GM12878 (cell line): ENCODE measurements around the gene PRPF31. TPM values are rescaled to one million over a fixed set of nuclear protein-coding genes. Genes with fewer than 3 reads are reported as not detected.

Experiments
- BCL11A ChIP-seq: IDR thresholded peaks from 2 replicates; pipeline ENCODE4 v1.6.1; 2011; ENCODE audit warnings: low read depth, low read length
- BRCA1 ChIP-seq: IDR thresholded peaks from 2 replicates; pipeline ENCODE4 v1.6.1; 2011; ENCODE audit warnings: low read depth, low read length, improper control_type of control experiment
- CEBPZ ChIP-seq: fragments of 150-350 bp; IDR thresholded peaks from 2 replicates; pipeline ENCODE4 v1.6.1; 2016; ENCODE audit warnings: low read depth, low read length
- CHD4 ChIP-seq: fragments of 200-600 bp; sonication (generic); IDR thresholded peaks from 2 replicates; pipeline ENCODE4 v1.6.1; 2016; ENCODE audit warnings: mild to moderate bottlenecking
- CREB1 ChIP-seq: IDR thresholded peaks from 2 replicates; pipeline ENCODE4 v1.6.1; 2012; ENCODE audit warnings: low read depth, mild to moderate bottlenecking, inconsistent platforms
- CTCF ChIP-seq, 3 experiments: IDR thresholded peaks in 2 of 3; conservative IDR thresholded peaks in 1 of 3; 2 replicates each; pipeline ENCODE4 v1.5.1; 2011; ENCODE audit warnings: low read depth in 3 of 3, low read length in 3 of 3, mild to moderate bottlenecking in 3 of 3, control low read depth in 2 of 3, moderate library complexity in 2 of 3, inconsistent platforms in 1 of 3, mixed read lengths in 1 of 3; ENCODE audit not compliant: control insufficient read depth in 2 of 3, insufficient read depth in 1 of 3; ENCODE audit errors: extremely low read depth in 1 of 3
- EGR1 ChIP-seq, 2 experiments: IDR thresholded peaks; 1 replicate in 1 of 2; 2 replicates in 1 of 2; pipeline ENCODE4 v1.6.1; 2011 to 2012; ENCODE audit warnings: low read depth in 2 of 2, low read length in 2 of 2, borderline replicate concordance in 1 of 2, mild to moderate bottlenecking in 1 of 2, moderate library complexity in 1 of 2
- FOXM1 ChIP-seq: IDR thresholded peaks from 2 replicates; pipeline ENCODE4 v1.6.1; 2012; ENCODE audit warnings: low read depth, mild to moderate bottlenecking, inconsistent platforms, low read length, moderate library complexity
- GATAD2B ChIP-seq: fragments of 450-650 bp; conservative IDR thresholded peaks from 2 replicates; pipeline ENCODE4 v1.6.1; 2017; ENCODE audit warnings: low read depth, mild to moderate bottlenecking, moderate library complexity
- HDAC6 ChIP-seq: fragments of 200-600 bp; sonication (generic); IDR thresholded peaks from one replicate; pipeline ENCODE4 v1.8.0; 2017; ENCODE audit warnings: antibody characterized with exemption; ENCODE audit not compliant: unreplicated experiment
- HDGF ChIP-seq: fragments of 450-650 bp; IDR thresholded peaks from 2 replicates; pipeline ENCODE4 v1.6.1; 2016; ENCODE audit warnings: antibody characterized with exemption
- NBN ChIP-seq: fragments of 450-650 bp; IDR thresholded peaks from 2 replicates; pipeline ENCODE4 v1.6.1; 2016
- NR2F1 ChIP-seq: fragments of 450-650 bp; conservative IDR thresholded peaks from 2 replicates; pipeline ENCODE4 v1.6.1; 2017; ENCODE audit warnings: mild to moderate bottlenecking
- POLR2A ChIP-seq: IDR thresholded peaks from 2 replicates; pipeline ENCODE4 v1.6.1; 2011; ENCODE audit warnings: low read depth, mild to moderate bottlenecking, low read length
- POLR2AphosphoS5 ChIP-seq: IDR thresholded peaks from 2 replicates; pipeline ENCODE4 v1.6.1; 2011; ENCODE audit warnings: mild to moderate bottlenecking, low read length, inconsistent platforms
- TBL1XR1 ChIP-seq: IDR thresholded peaks from 2 replicates; pipeline ENCODE4 v1.6.1; 2012; ENCODE audit warnings: low read depth, low read length, improper control_type of control experiment
- USF1 ChIP-seq: IDR thresholded peaks from 2 replicates; pipeline ENCODE4 v1.6.1; 2011; ENCODE audit warnings: borderline replicate concordance, low read depth, mild to moderate bottlenecking, moderate library complexity, mixed read lengths, low read length; ENCODE audit not compliant: insufficient read depth; ENCODE audit errors: extremely low read length
- polyA plus RNA-seq, 11 experiments: library from polyadenylated mRNA; depleted of rRNA in 4 of 11; unstranded in 6 of 11; stranded (reverse) in 5 of 11; fragments of >200 nt; fragmentation: Nextera tagmentation in 4 of 11; fragmentation: Illumina TruSeq in 1 of 11; extraction: Ambion mirVana in 4 of 11; extraction: Trizol in 1 of 11; gene quantifications; 1 replicate in 1 of 11; 2 replicates in 10 of 11; pipeline versions ENCODE4 v1.2.1 to v1.2.3, GENCODE V29; 2011 to 2016; ENCODE audit warnings: inconsistent platforms in 2 of 11, missing spikeins in 2 of 11, low read depth in 1 of 11
- total RNA-seq, 4 experiments: library from RNA; depleted of rRNA in 3 of 4; stranded (reverse); fragments of >200 nt in 3 of 4; fragmentation: Illumina TruSeq in 1 of 4; extraction: Trizol in 1 of 4; gene quantifications; 2 replicates each; pipeline versions ENCODE4 v1.2.1 to v1.2.3, GENCODE V29; 2013 to 2021
- TF ChIP-seq, protein P1 (sequence below): IDR thresholded peaks from 2 replicates; pipeline ENCODE4 v1.6.1; 2011; ENCODE audit warnings: low read depth, low read length, improper control_type of control experiment, borderline replicate concordance
- TF ChIP-seq, protein P2 (sequence below): fragments of 450-650 bp; IDR thresholded peaks from 2 replicates; pipeline ENCODE4 v1.6.1; 2017; ENCODE audit warnings: mild to moderate bottlenecking, moderate library complexity

The PRPF31 gene
- total and polyA plus RNA-seq, 10 of the 15 experiments (the other 5 are each of a cell fraction or from before 2014, with no cell fraction given), result 2.7 to 170 (median 69.7) TPM

GRCh38 chr19:54137699-54138488 lies 22.3 kb downstream of the PRPF31 start, which contains the start of gene CNOT3 (continued):
- TF ChIP-seq, protein P1, sequence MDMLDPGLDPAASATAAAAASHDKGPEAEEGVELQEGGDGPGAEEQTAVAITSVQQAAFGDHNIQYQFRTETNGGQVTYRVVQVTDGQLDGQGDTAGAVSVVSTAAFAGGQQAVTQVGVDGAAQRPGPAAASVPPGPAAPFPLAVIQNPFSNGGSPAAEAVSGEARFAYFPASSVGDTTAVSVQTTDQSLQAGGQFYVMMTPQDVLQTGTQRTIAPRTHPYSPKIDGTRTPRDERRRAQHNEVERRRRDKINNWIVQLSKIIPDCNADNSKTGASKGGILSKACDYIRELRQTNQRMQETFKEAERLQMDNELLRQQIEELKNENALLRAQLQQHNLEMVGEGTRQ, result no peak
- TF ChIP-seq HDAC6 (no peak), EGR1 (IDR thresholded peaks at IDR 0.05; ENCODE audit: borderline replicate concordance in 1 of 2, low read depth in 2 of 2, low read length in 2 of 2) (peak in 1 of 2 experiments; percentile 36; a peak in 1 of 3 replicates), CREB1 (no peak), CHD4 (no peak), CTCF (IDR thresholded peaks at IDR 0.05 in 2 of 3, conservative IDR thresholded peaks at IDR 0.05 in 1 of 3; ENCODE audit: control insufficient read depth in 2 of 3, extremely low read depth in 1 of 3, insufficient read depth in 1 of 3, low read depth in 3 of 3, low read length in 3 of 3) (no peak), HDGF (no peak), BCL11A (no peak), POLR2A (peak; percentile 91), CEBPZ (no peak), FOXM1 (no peak), POLR2AphosphoS5 (peak; percentile 85), NR2F1 (no peak; the same call in 1 of the 2 replicates), NBN (peak; percentile 28; the same call in 1 of the 2 replicates), GATAD2B (peak; percentile 88), TBL1XR1 (no peak), USF1 (no peak), BRCA1 (no peak)
- TF ChIP-seq, protein P2, sequence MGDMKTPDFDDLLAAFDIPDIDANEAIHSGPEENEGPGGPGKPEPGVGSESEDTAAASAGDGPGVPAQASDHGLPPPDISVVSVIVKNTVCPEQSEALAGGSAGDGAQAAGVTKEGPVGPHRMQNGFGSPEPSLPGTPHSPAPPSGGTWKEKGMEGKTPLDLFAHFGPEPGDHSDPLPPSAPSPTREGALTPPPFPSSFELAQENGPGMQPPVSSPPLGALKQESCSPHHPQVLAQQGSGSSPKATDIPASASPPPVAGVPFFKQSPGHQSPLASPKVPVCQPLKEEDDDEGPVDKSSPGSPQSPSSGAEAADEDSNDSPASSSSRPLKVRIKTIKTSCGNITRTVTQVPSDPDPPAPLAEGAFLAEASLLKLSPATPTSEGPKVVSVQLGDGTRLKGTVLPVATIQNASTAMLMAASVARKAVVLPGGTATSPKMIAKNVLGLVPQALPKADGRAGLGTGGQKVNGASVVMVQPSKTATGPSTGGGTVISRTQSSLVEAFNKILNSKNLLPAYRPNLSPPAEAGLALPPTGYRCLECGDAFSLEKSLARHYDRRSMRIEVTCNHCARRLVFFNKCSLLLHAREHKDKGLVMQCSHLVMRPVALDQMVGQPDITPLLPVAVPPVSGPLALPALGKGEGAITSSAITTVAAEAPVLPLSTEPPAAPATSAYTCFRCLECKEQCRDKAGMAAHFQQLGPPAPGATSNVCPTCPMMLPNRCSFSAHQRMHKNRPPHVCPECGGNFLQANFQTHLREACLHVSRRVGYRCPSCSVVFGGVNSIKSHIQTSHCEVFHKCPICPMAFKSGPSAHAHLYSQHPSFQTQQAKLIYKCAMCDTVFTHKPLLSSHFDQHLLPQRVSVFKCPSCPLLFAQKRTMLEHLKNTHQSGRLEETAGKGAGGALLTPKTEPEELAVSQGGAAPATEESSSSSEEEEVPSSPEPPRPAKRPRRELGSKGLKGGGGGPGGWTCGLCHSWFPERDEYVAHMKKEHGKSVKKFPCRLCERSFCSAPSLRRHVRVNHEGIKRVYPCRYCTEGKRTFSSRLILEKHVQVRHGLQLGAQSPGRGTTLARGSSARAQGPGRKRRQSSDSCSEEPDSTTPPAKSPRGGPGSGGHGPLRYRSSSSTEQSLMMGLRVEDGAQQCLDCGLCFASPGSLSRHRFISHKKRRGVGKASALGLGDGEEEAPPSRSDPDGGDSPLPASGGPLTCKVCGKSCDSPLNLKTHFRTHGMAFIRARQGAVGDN, result no peak
